ENCODE data around the gene SND1. TPM values are rescaled to one million over a fixed set of nuclear protein-coding genes. Genes with fewer than 3 reads are reported as not detected.

The SND1 gene
- total and polyA plus RNA-seq, 10 of the 15 experiments (the other 5 are each of a cell fraction or from before 2014, with no cell fraction given), result 52.4 to 270 (median 146) TPM

GRCh38 chr7:128030263-128030653 is 378.3 kb downstream of the SND1 start:
- ChIA-PET SMC1A (ENCODE audit: uncharacterized antibody, unreplicated experiment) (interaction anchor here (1.2 kb wide), 1 partner anchor 8 kb away, joined by 3 read pairs; no protein-coding TSS in a partner anchor), RAD21 (ENCODE audit: unreplicated experiment) (no interaction called here), CTCF (interaction anchor here (1.3 kb wide), 1 partner anchor 179 kb away, joined by 4 read pairs; no protein-coding TSS in a partner anchor), POLR2A (no interaction called here)
- Histone ChIP-seq H2AFZ (ENCODE audit: control insufficient read depth, low read depth, low read length) (no peak overlapping the region), H3K27me3 (replicated peaks in 1 of 2; ENCODE audit: control insufficient read depth in 2 of 2, insufficient read depth in 2 of 2, low read length in 1 of 2) (no peaks in the 10 kb centered on the region), H3K9ac (ENCODE audit: control insufficient read depth, insufficient read depth, low read length) (no peak overlapping the region), H3K36me3 (ENCODE audit: control insufficient read depth in 2 of 2, insufficient read depth in 2 of 2, low read length in 1 of 2) (peaks cover 10 to 15% of the 10 kb centered on the region in 2 experiments), H3K4me3 (no peak overlapping the region), H3K4me2 (ENCODE audit: control insufficient read depth, insufficient read depth) (peak overlapping the region; percentile 47), H3K27ac (ENCODE audit: control insufficient read depth, insufficient read depth) (no peak overlapping the region), H3K4me1 (ENCODE audit: control insufficient read depth, insufficient read depth, low read length) (peaks cover 13% of the 10 kb centered on the region), H3K9me3 (replicated peaks; ENCODE audit: control insufficient read depth, insufficient read depth, low read length) (no peaks in the 10 kb centered on the region; the same call in 2 of the 3 replicates), H3K79me2 (ENCODE audit: control insufficient read depth, insufficient read depth, low read length) (no peaks in the 10 kb centered on the region; the same call in 1 of the 2 replicates), H4K20me1 (ENCODE audit: control insufficient read depth, insufficient read depth) (peaks cover 20% of the 10 kb centered on the region; the same call in 1 of the 2 replicates)
- no TSS peak for BruUV-seq (replicated peaks)
- in situ Hi-C loops (cut with MboI), result no loop called here
- WGBS (ENCODE audit: insufficient coverage, insufficient replicate concordance, low lambda C conversion rate, missing lambda C conversion rate), result over 99% methylated on average over 21 of the region's 21 CpGs
- TF ChIP-seq MXI1 (IDR thresholded peaks at IDR 0.05; ENCODE audit: low read depth, low read length), result no peak
- TF ChIP-seq PAX8 (IDR thresholded peaks at IDR 0.05), result no peak
- no peak for TF ChIP-seq NBN (IDR thresholded peaks at IDR 0.05)
- ATAC-seq (no peak), FAIRE-seq (no peak), DNase-seq (ENCODE audit: low read depth, low spot score) (no peak)
- intact Hi-C loops (cut with micrococcal nuclease; ENCODE audit: unreplicated experiment), result loop anchor here (5.0 kb wide), 1 partner anchor 323 kb away; no protein-coding TSS in a partner anchor

GRCh38 chr7:128030654-128031611 is 378.9 kb downstream of the SND1 start, which contains the start of gene LRRC4:
Gene LRRC4, minus strand, starts transcription at chr7:128031437. Its CDS starts 797 bp downstream, at chr7:128030640.
- peaks cover 19% of the 10 kb centered on the region for H3K4me1 ChIP-seq (ENCODE audit: control insufficient read depth, insufficient read depth, low read length)
- no peaks in the 10 kb centered on the region; the same call in 1 of the 2 replicates for H3K79me2 ChIP-seq (ENCODE audit: control insufficient read depth, insufficient read depth, low read length)
- peaks cover 20% of the 10 kb centered on the region; the same call in 1 of the 2 replicates for H4K20me1 ChIP-seq (ENCODE audit: control insufficient read depth, insufficient read depth)
- no peak within 1 kb of the TSS for H2AFZ ChIP-seq (ENCODE audit: control insufficient read depth, low read depth, low read length)
- no peaks in the 10 kb centered on the region for H3K27me3 ChIP-seq (replicated peaks in 1 of 2; ENCODE audit: control insufficient read depth in 2 of 2, insufficient read depth in 2 of 2, low read length in 1 of 2)
- ChIA-PET RAD21 (ENCODE audit: unreplicated experiment) (no interaction called here), CTCF (interaction anchor here (1.3 kb wide), 1 partner anchor 179 kb away, joined by 4 read pairs; no protein-coding TSS in a partner anchor), POLR2A (interaction anchor here (0.7 kb wide), 1 partner anchor 50 kb away, joined by 3 read pairs; no protein-coding TSS in a partner anchor), SMC1A (ENCODE audit: uncharacterized antibody, unreplicated experiment) (no interaction called here)
- intact Hi-C loops (cut with micrococcal nuclease; ENCODE audit: unreplicated experiment) (loop anchor here (5.0 kb wide), 1 partner anchor 324 kb away; no protein-coding TSS in a partner anchor), in situ Hi-C loops (cut with MboI) (no loop called here)
- no peaks in the 10 kb centered on the region; the same call in 2 of the 3 replicates for H3K9me3 ChIP-seq (replicated peaks; ENCODE audit: control insufficient read depth, insufficient read depth, low read length)
- H3K27ac ChIP-seq (ENCODE audit: control insufficient read depth, insufficient read depth), result no peak within 1 kb of the TSS
- peak within 1 kb of the TSS; percentile 69 for H3K4me2 ChIP-seq (ENCODE audit: control insufficient read depth, insufficient read depth)
- no peak for FAIRE-seq
- WGBS (ENCODE audit: insufficient coverage, insufficient replicate concordance, low lambda C conversion rate, missing lambda C conversion rate), result 23% methylated on average over 76 of the region's 87 CpGs
- no peak within 1 kb of the TSS for H3K9ac ChIP-seq (ENCODE audit: control insufficient read depth, insufficient read depth, low read length)
- H3K36me3 ChIP-seq (ENCODE audit: control insufficient read depth in 2 of 2, insufficient read depth in 2 of 2, low read length in 1 of 2), result peaks cover 10 to 15% of the 10 kb centered on the region in 2 experiments
- peak within 1 kb of the TSS; percentile 47; the same call in 1 of the 2 replicates for H3K4me3 ChIP-seq
- ATAC-seq, result peak; percentile 72
- no peak for DNase-seq (ENCODE audit: low read depth, low spot score)
- BruUV-seq (replicated peaks), result no TSS peak
- TF ChIP-seq SIX5 (IDR thresholded peaks at IDR 0.05; ENCODE audit: low read depth, low read length, severe bottlenecking), result no peak
- TF ChIP-seq USF1 (IDR thresholded peaks at IDR 0.05; ENCODE audit: borderline replicate concordance, extremely low read length, insufficient read depth, low read depth, low read length), result no peak
- TF ChIP-seq EGR1 (IDR thresholded peaks at IDR 0.05; ENCODE audit: borderline replicate concordance in 1 of 2, low read depth in 2 of 2, low read length in 2 of 2), result peak in 1 of 2 experiments; percentile 63; a peak in 1 of 3 replicates
- peak; percentile 72 for TF ChIP-seq SUZ12 (IDR thresholded peaks at IDR 0.05; ENCODE audit: unreplicated experiment)
- TF ChIP-seq REST (IDR thresholded peaks at IDR 0.05; ENCODE audit: low read depth, low read length), result no peak
- TF ChIP-seq RBBP5 (conservative IDR thresholded peaks at IDR 0.05), result no peak
- TF ChIP-seq RAD51 (IDR thresholded peaks at IDR 0.05), result no peak

Measured in GM12878 (cell line).